Subcutaneous abdominal adipose tissue (tissue), 5 donors: Measurements from ENCODE around the gene SHROOM1.

Source experiments
- H3K27ac ChIP-seq: one replicate; pipeline ENCODE4 v1.7.0; 2013; ENCODE audit warnings: low read depth, mild to moderate bottlenecking, inconsistent platforms, low read length, moderate library complexity
- H3K27me3 ChIP-seq, 5 donors: one replicate each; pipeline ENCODE4 v1.7.0; 2013; ENCODE audit warnings: low read length in 5 of 5, inconsistent platforms in 1 of 5; ENCODE audit not compliant: control insufficient read depth in 5 of 5, insufficient read depth in 4 of 5
- H3K36me3 ChIP-seq, 5 donors: one replicate each; pipeline ENCODE4 v1.7.0; 2013; ENCODE audit warnings: low read length in 5 of 5; ENCODE audit not compliant: control insufficient read depth in 5 of 5, insufficient read depth in 5 of 5
- H3K4me1 ChIP-seq, 5 donors: one replicate each; pipeline ENCODE4 v1.7.0; 2013; ENCODE audit warnings: low read length in 5 of 5, mild to moderate bottlenecking in 3 of 5, moderate library complexity in 1 of 5; ENCODE audit not compliant: control insufficient read depth in 5 of 5, insufficient read depth in 5 of 5
- H3K4me3 ChIP-seq, 5 donors: one replicate each; pipeline ENCODE4 v1.7.0; 2013; ENCODE audit warnings: low read length in 5 of 5, low read depth in 1 of 5
- H3K9ac ChIP-seq, 5 donors: one replicate each; pipeline ENCODE4 v1.7.0; 2013; ENCODE audit warnings: low read length in 5 of 5, mild to moderate bottlenecking in 4 of 5, moderate library complexity in 3 of 5
- H3K9me3 ChIP-seq, 5 donors: one replicate each; pipeline ENCODE4 v1.7.0; 2013; ENCODE audit warnings: low read length in 5 of 5; ENCODE audit not compliant: control insufficient read depth in 5 of 5
- donor health status: healthy.
- donor health status: healthy.
- donor health status: healthy.
- donor health status: healthy.
- donor health status: healthy.

The SHROOM1 gene

DNA sequence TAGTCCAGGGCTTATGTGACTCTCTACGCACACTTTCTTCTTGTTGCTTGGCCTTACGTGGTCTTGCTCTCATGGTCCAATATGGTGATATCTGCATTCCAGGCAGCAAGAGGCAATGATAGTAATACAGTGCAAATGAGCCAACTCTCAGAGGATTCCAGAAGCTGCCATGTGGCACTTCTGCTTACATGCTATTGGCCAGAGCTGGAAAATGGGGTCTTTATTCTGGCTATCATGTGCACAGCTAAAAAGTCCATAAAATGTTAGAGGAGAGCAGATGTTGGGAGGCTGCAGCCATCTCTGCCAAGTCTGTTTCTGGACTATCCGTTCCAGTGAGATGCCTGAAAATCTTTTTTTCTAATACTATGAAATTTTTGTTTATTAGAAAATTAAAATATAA lies 50.5 kb downstream of the SHROOM1 start:
- Histone ChIP-seq H3K9ac (no peak overlapping the region), H3K27me3 (no peaks in the 10 kb centered on the region), H3K4me3 (no peak overlapping the region), H3K36me3 (no peaks in the 10 kb centered on the region), H3K4me1 (peaks cover 2 to 34% (median 26%) of the 10 kb centered on the region in 5 donors), H3K27ac (no peak overlapping the region), H3K9me3 (no peaks in the 10 kb centered on the region)

- Histone ChIP-seq H3K4me1 (peaks cover 6 to 45% (median 37%) of the 10 kb centered on the region in 5 donors), H3K27ac (no peak overlapping the region), H3K4me3 (no peak overlapping the region), H3K36me3 (no peaks in the 10 kb centered on the region), H3K27me3 (no peaks in the 10 kb centered on the region), H3K9ac (no peak overlapping the region), H3K9me3 (no peaks in the 10 kb centered on the region)
Observed at GRCh38 chr5:132778856-132779255, 51.6 kb downstream of the SHROOM1 start.

GRCh38 chr5:132778129-132778528 lies 52.3 kb downstream of the SHROOM1 start:
- Histone ChIP-seq H3K9ac (peak overlapping the region in 2 of 5 donors; percentile 83 to 84), H3K4me3 (peak overlapping the region; percentile 80 to 95 (median 86)), H3K36me3 (no peaks in the 10 kb centered on the region), H3K9me3 (no peaks in the 10 kb centered on the region), H3K27ac (no peak overlapping the region), H3K4me1 (peaks cover 6 to 48% (median 41%) of the 10 kb centered on the region in 5 donors), H3K27me3 (no peaks in the 10 kb centered on the region)

GRCh38 chr5:132777209-132778069 lies 53.0 kb downstream of the SHROOM1 start, which contains the start of gene SEPTIN8:
Gene SEPTIN8 (minus strand): TSS chr5:132777239. CDS start chr5:132777137, 102 bp downstream.
- H3K27me3 ChIP-seq, result no peaks in the 10 kb centered on the region
- no peaks in the 10 kb centered on the region for H3K36me3 ChIP-seq
- peak within 1 kb of the TSS; percentile 68 for H3K27ac ChIP-seq
- no peaks in the 10 kb centered on the region for H3K9me3 ChIP-seq
- H3K4me3 ChIP-seq, result peak within 1 kb of the TSS; percentile 80 to 95 (median 86)
- H3K9ac ChIP-seq, result peak within 1 kb of the TSS in 4 of 5 donors; percentile 68 to 84 (median 83)
- peaks cover 6 to 55% (median 48%) of the 10 kb centered on the region in 5 donors for H3K4me1 ChIP-seq

GRCh38 chr5:132776938-132777208 lies 53.6 kb downstream of the SHROOM1 start:
- Histone ChIP-seq H3K4me3 (peak overlapping the region in 4 of 5 donors; percentile 81 to 95 (median 87)), H3K9ac (peak overlapping the region in 4 of 5 donors; percentile 68 to 84 (median 74)), H3K9me3 (no peaks in the 10 kb centered on the region), H3K27ac (peak overlapping the region; percentile 62), H3K27me3 (no peaks in the 10 kb centered on the region), H3K4me1 (peaks cover 6 to 57% (median 53%) of the 10 kb centered on the region in 5 donors), H3K36me3 (no peaks in the 10 kb centered on the region)

DNA sequence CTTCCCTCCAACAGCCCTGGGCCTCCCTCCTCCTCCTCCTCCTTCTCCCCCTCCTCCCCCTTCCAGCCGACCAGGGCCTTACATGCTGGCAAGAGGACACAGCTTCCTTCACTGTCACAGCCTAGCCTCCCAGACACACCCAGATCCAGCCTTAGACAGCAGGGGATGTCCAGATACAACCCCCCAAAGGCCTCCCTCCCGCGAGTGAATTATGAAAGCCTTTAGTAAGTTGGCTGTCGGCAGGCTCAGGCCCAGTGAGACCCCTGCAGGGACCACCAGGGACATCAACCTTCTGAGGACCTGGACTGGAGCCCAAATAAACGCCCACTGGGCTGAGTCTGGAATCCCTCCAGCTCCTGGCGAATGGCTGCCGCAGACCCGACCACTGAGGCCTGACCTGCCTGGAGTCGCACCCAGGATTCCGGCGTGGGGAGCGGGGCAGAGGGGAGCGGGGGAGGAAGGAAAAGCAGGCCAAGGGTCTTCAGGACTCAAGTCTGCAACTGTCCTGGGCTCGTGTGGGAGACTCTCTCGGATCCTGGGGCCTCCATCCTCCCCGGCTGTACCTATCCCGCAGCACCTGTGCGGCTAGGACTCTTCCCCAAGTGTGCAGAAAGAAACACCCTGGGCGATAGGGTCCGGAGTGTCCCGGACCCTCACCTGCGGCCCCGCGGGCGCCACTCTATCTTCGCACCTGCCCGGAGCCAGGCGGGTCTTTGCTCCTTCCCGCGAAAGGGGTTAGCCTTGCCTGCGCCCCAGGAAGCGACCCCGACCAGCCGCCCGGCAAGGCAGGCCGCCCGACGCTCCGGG lies 54.1 kb downstream of the SHROOM1 start:
- Histone ChIP-seq H3K9me3 (no peaks in the 10 kb centered on the region), H3K4me1 (peaks cover 6 to 62% (median 58%) of the 10 kb centered on the region in 5 donors)

DNA sequence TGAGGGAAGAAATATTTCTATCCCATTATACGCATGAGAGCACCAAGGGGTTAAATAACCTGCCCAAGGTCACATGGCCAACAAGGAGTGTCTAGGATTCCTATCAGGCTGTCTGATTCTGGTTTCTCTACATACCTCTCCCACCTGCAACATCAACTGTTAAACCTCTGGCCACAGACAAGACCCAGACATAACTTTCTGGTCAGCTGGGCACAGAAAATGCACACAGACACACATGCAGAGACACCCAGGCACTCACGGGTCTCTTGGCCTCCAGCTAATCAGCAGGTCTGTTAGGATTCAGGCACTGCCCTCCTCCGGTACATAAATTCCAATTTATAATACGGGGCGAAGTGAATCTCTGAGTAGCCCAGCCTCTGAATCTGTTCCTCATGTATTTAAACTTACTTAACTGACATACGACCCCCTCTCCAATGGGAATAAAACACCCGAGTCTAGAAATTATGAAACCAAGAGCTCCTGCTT lies 54.9 kb downstream of the SHROOM1 start:
- peak overlapping the region in 4 of 5 donors; percentile 1 to 71 (median 35) for H3K9ac ChIP-seq
- no peaks in the 10 kb centered on the region for H3K27me3 ChIP-seq
- no peaks in the 10 kb centered on the region for H3K36me3 ChIP-seq
- H3K27ac ChIP-seq, result peak overlapping the region; percentile 62
- no peaks in the 10 kb centered on the region for H3K9me3 ChIP-seq
- H3K4me1 ChIP-seq, result peaks cover 6 to 70% (median 64%) of the 10 kb centered on the region in 5 donors
- peak overlapping the region in 2 of 5 donors; percentile 8 to 86 for H3K4me3 ChIP-seq

More for the DNA sequence above, 54.1 kb downstream of the SHROOM1 start:
- peak overlapping the region in 4 of 5 donors; percentile 68 to 84 (median 74) for H3K9ac ChIP-seq
- peak overlapping the region; percentile 46 to 95 (median 86) for H3K4me3 ChIP-seq
- H3K27me3 ChIP-seq, result no peaks in the 10 kb centered on the region
- H3K27ac ChIP-seq, result peak overlapping the region; percentile 62
- H3K36me3 ChIP-seq, result no peaks in the 10 kb centered on the region

DNA sequence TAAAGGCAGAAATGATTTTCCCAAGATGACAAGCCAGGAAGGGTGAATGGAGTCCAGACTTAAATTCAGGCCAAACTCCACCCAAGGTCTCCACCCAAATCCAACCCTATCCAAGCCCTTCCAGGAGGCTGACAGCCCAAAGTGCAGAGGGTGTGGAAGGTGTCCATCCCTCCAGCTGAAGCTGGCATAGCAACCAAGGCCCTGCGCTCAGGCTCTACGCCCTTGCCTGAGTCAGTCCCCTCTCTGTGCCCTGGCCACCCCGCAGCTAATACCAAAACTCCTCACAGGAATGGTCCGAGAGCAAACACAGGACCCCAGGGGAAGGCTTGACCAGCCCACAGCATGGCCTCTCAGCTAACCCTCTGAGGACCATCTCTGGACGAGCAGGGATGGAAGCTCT lies 55.6 kb downstream of the SHROOM1 start:
- H3K27me3 ChIP-seq, result no peaks in the 10 kb centered on the region
- peak overlapping the region; percentile 62 for H3K27ac ChIP-seq
- H3K4me3 ChIP-seq, result peak overlapping the region in 1 of 5 donors; percentile 2
- no peaks in the 10 kb centered on the region for H3K9me3 ChIP-seq
- peak overlapping the region in 1 of 5 donors; percentile 71 for H3K9ac ChIP-seq
- peaks cover 6 to 70% (median 64%) of the 10 kb centered on the region in 5 donors for H3K4me1 ChIP-seq
- no peaks in the 10 kb centered on the region for H3K36me3 ChIP-seq

DNA sequence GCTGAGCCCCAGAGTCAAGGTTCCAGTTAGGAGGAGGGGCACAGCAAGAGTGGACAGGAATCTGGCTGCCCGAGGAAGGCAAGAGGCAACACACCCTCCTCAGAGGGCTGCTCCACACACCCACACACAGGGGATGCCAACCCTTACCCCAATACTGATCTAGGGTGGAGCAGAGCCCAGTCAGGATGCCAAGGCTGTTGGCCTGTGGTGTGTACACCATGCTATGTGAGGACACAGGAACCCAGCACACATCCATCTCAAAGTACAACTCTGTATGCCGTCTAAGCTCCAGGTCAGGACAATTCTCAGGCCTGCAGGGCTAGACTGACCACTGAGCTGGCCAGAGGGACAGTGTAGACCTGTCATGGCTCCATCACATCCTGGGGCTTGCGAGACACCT lies 56.0 kb downstream of the SHROOM1 start:
- no peaks in the 10 kb centered on the region for H3K27me3 ChIP-seq
- peak overlapping the region in 1 of 5 donors; percentile 31 for H3K4me3 ChIP-seq
- H3K9me3 ChIP-seq, result no peaks in the 10 kb centered on the region
- H3K9ac ChIP-seq, result peak overlapping the region in 1 of 5 donors; percentile 17
- H3K4me1 ChIP-seq, result peaks cover 6 to 70% (median 64%) of the 10 kb centered on the region in 5 donors
- no peaks in the 10 kb centered on the region for H3K36me3 ChIP-seq
- H3K27ac ChIP-seq, result no peak overlapping the region
